ENCODE measurements around the gene AUTS2.

The AUTS2 gene

DNA sequence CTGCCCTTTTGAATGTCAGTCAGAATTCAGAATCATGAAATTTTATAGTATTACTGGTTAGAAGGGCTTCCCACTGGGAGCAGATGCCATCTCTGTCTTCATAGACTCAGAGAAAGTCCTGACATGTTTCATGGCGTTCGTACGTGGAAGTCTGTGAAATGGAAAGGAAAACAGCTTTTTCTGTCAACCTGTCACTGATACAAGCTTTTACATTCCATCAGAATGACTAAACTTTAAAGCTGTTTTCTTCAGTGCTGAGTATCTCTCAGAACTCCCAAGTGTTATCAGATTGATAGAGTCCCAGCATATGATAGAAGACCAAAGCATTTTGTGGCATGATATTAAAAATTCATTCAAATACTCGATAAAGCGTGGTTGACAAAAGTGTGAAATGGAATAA is 807.0 kb downstream of the AUTS2 start:
- no peak for DNase-seq (ENCODE audit: low read depth in 2 of 2)
- TF ChIP-seq, protein P1, sequence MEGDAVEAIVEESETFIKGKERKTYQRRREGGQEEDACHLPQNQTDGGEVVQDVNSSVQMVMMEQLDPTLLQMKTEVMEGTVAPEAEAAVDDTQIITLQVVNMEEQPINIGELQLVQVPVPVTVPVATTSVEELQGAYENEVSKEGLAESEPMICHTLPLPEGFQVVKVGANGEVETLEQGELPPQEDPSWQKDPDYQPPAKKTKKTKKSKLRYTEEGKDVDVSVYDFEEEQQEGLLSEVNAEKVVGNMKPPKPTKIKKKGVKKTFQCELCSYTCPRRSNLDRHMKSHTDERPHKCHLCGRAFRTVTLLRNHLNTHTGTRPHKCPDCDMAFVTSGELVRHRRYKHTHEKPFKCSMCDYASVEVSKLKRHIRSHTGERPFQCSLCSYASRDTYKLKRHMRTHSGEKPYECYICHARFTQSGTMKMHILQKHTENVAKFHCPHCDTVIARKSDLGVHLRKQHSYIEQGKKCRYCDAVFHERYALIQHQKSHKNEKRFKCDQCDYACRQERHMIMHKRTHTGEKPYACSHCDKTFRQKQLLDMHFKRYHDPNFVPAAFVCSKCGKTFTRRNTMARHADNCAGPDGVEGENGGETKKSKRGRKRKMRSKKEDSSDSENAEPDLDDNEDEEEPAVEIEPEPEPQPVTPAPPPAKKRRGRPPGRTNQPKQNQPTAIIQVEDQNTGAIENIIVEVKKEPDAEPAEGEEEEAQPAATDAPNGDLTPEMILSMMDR (IDR thresholded peaks at IDR 0.05; ENCODE audit: low read depth, low read length), result no peak
- H3K4me3 ChIP-seq (replicated peaks in 1 of 2; ENCODE audit: low read depth in 2 of 2, low read length in 2 of 2), result no peak overlapping the region

DNA sequence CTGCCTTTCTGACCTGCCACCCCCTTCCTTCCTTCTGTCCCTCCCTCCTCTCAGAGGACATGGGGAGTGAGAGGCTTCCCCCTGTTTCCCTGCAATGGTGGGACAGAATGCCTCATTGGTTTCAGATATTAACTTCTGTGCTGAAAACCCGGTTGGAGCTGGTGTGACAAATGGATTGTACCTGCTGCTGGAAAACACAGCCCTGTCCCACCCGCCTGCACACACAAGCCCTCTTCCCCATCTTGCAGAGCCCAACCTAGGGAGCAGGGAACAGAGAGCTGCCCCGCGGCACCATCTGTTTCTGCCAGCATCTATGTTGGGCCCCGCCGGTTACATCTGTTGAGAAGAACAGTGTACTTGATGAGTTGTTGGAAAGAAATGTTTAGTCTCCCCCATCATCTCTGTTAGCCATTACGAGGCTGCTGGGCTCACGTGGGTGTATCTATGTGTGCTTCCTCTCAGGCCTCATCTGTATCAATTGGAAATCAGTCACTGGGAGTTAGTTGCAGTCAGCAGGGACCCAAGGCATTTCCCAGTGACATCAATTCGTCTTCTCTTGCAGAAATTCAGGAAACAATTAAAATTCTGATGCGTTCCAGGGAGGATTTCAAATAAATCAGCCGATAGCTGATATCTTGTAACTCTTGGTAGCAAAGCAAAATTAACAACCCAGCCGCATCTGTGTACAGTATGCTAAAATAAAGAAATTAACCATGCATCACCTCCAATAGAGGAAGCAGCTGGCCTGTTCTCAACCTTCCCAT is 808.1 kb downstream of the AUTS2 start:
- H3K4me3 ChIP-seq (replicated peaks in 1 of 2; ENCODE audit: low read depth in 2 of 2, low read length in 2 of 2), result no peak overlapping the region
- TF ChIP-seq, protein P1 (IDR thresholded peaks at IDR 0.05; ENCODE audit: low read depth, low read length), result no peak
- no peak for DNase-seq (ENCODE audit: low read depth in 2 of 2)

DNA sequence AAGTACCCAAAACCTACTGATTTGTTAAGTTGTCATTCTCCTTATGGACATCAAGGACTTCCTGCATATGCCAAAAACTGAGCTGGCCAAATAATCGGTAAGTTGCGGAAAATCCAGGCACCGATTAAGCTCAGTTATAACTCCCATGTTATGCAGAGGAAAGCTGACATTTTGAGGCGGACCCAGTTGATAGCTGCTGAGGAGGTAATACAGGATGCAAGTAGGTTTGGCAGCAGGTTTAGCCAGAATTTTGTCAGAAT is 808.6 kb downstream of the AUTS2 start:
- DNase-seq (ENCODE audit: low read depth in 2 of 2), result no peak
- TF ChIP-seq, protein P1 (IDR thresholded peaks at IDR 0.05; ENCODE audit: low read depth, low read length), result no peak
- no peak overlapping the region for H3K4me3 ChIP-seq (replicated peaks in 1 of 2; ENCODE audit: low read depth in 2 of 2, low read length in 2 of 2)

DNA sequence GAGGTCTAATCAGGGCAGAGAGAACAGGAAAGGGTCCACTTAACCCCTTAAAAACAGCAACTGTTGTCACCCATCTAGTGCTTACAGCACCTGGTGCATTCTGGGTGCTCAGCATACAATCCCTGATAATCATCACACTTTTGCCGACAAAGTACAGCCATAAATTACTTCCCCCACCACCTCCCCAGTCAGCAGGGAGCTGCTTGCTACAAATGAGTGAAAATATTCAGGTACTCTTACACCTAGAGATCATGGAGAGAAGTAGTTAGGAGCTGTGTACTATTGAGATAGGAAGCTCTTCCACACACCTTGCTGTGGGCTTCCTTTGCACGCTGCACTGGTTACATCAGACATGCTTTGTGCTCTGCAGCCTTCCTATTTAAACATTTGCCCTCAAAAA is 810.2 kb downstream of the AUTS2 start:
- no peak for DNase-seq (ENCODE audit: low read depth in 2 of 2)
- H3K4me3 ChIP-seq (replicated peaks in 1 of 2; ENCODE audit: low read depth in 2 of 2, low read length in 2 of 2), result no peak overlapping the region
- TF ChIP-seq, protein P1 (IDR thresholded peaks at IDR 0.05; ENCODE audit: low read depth, low read length), result no peak

DNA sequence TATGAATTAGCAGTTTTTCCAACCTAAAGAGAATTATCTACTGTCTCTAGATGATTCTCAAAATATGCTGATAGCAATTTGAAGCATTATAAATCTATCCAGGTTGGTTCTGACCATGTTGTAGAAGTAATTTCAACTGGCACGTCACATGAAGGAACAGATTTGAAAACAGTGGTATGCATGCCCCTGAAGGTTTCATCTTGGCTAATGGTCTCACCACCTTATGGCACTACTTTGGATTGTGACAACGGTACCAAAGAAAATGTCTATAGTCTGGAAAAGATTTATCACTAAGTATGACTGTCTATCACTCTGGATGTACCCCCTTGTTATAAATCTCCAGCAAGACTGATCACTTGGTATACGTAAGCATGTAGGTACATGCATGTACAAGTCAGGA is 810.6 kb downstream of the AUTS2 start:
- no peak overlapping the region for H3K4me3 ChIP-seq (replicated peaks in 1 of 2; ENCODE audit: low read depth in 2 of 2, low read length in 2 of 2)
- no peak for DNase-seq (ENCODE audit: low read depth in 2 of 2)
- TF ChIP-seq, protein P1 (IDR thresholded peaks at IDR 0.05; ENCODE audit: low read depth, low read length), result no peak

DNA sequence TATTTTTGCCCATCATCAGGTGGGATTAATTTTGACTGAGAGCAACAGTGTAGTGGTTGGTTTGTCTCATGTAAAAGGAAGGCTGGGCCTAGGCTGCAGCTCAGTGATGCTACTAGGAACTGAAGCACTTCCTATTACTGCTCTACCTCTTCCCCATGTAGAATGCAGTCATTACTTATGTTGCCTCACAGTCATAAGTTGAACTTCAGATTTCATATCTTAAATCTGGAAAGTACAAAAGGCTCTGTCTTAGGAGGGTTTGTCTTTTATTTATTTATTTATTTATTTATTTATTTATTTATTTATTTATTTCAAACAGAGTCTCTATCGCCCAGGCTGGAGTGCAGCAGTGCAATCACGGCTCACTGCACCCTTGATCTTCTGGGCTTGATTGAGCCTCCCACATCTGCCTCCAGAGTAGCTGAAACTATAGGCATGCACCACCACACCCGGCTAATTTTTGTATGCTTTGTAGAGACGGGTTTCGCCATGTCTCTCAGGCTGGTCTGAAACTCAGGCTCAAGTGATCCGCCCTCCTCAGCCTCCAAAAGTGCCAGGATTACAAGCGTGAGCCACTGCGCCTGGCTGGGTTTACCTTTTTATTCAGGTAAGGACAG is 812.0 kb downstream of the AUTS2 start:
- DNase-seq (ENCODE audit: low read depth in 2 of 2), result no peak
- no peak overlapping the region for H3K4me3 ChIP-seq (replicated peaks in 1 of 2; ENCODE audit: low read depth in 2 of 2, low read length in 2 of 2)
- TF ChIP-seq, protein P1 (IDR thresholded peaks at IDR 0.05; ENCODE audit: low read depth, low read length), result no peak

DNA sequence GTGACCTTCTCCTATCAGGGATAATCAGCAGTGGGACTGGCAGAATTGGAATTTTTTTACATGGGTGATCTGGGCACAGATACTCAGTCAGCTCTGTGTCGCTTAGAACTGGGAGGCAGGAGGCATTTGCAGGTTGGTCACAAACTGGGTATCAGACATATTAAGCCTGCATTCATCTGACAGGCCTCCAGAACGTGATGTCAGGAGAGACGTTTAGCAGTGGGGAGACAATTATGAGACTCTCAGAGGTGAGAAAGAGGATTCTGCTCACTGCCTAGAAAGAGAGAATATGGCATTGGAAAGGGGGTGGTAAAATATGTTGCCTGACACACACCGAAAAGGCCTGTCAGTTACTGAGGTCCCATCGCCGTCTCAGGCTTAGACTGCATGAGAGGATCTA is 816.1 kb downstream of the AUTS2 start:
- no peak overlapping the region for H3K4me3 ChIP-seq (replicated peaks in 1 of 2; ENCODE audit: low read depth in 2 of 2, low read length in 2 of 2)
- DNase-seq (ENCODE audit: low read depth in 2 of 2), result no peak
- TF ChIP-seq, protein P1 (IDR thresholded peaks at IDR 0.05; ENCODE audit: low read depth, low read length), result no peak
